Measurements from ENCODE around the gene ABTB2. TPM values are rescaled to one million over a fixed set of nuclear protein-coding genes. Genes with fewer than 3 reads are reported as not detected.

Gene ABTB2
- total and polyA plus RNA-seq, 12 donors: 2.5 to 19.1 (median 14.2) TPM

- intact Hi-C loops (cut with DNase I): loop anchor here in 3 of 10 donors (1.0 to 5.0 kb wide), 3 partner anchors 37 to 46 kb away; partner anchors contain the start of gene ABTB2 (in 2 of the 3)
- Histone ChIP-seq H3K4me1 (peaks cover 17 to 63% (median 28%) of the 10 kb centered on the region in 9 donors), H3K4me3 (no peak overlapping the region), H3K9me3 (no peaks in the 10 kb centered on the region), H3K36me3 (no peaks in the 10 kb centered on the region), H3K27ac (peak overlapping the region; percentile 40 to 77 (median 68)), H3K27me3 (no peaks in the 10 kb centered on the region)
- ATAC-seq (peak; percentile 67 to 91 (median 80)), DNase-seq (peak; percentile 38 to 39)
- no peak for TF ChIP-seq CTCF (IDR thresholded peaks at IDR 0.05)
- 44 to 54% methylated on average over 4 of the region's 4 CpGs for WGBS, 2 donors
Observed at GRCh38 chr11:34311126-34311525, 46.7 kb downstream of the ABTB2 start.

GRCh38 chr11:34309965-34310364, 47.8 kb downstream of the ABTB2 start:
- H3K4me3 ChIP-seq: no peak overlapping the region
- intact Hi-C loops (cut with DNase I): loop anchor here in 3 of 10 donors (5.0 kb wide), 2 partner anchors 38 to 47 kb away; partner anchors contain the start of gene ABTB2 (in 2 of the 3)
- WGBS, 2 donors: 52 to 54% methylated on average over 6 of the region's 6 CpGs
- no peaks in the 10 kb centered on the region for H3K9me3 ChIP-seq
- TF ChIP-seq CTCF (IDR thresholded peaks at IDR 0.05): no peak
- no peak for ATAC-seq
- no peak for DNase-seq
- H3K27me3 ChIP-seq: no peaks in the 10 kb centered on the region
- peaks cover 12 to 54% (median 26%) of the 10 kb centered on the region in 9 donors for H3K4me1 ChIP-seq
- H3K36me3 ChIP-seq: no peaks in the 10 kb centered on the region
- peak overlapping the region in 6 of 10 donors; percentile 60 to 77 (median 68) for H3K27ac ChIP-seq

- no peak for ATAC-seq
- H3K4me3 ChIP-seq: no peak overlapping the region
- no peaks in the 10 kb centered on the region for H3K9me3 ChIP-seq
- H3K27me3 ChIP-seq: no peaks in the 10 kb centered on the region
- WGBS, 2 donors: 64 to 65% methylated on average over 8 of the region's 8 CpGs
- intact Hi-C loops (cut with DNase I): no loop called here
- no peaks in the 10 kb centered on the region for H3K36me3 ChIP-seq
- TF ChIP-seq CTCF (IDR thresholded peaks at IDR 0.05): no peak
- DNase-seq: no peak
- H3K4me1 ChIP-seq: peaks cover 12 to 54% (median 26%) of the 10 kb centered on the region in 9 donors
- H3K27ac ChIP-seq: no peak overlapping the region
Observed at GRCh38 chr11:34308913-34309585, 48.8 kb downstream of the ABTB2 start.

- no peak overlapping the region for H3K4me3 ChIP-seq
- no peak for DNase-seq
- peaks cover 11 to 49% (median 26%) of the 10 kb centered on the region in 9 donors for H3K4me1 ChIP-seq
- H3K27ac ChIP-seq: no peak overlapping the region
- no peaks in the 10 kb centered on the region for H3K9me3 ChIP-seq
- 87 to 90% methylated on average over 7 of the region's 7 CpGs for WGBS, 2 donors
- no peak for ATAC-seq
- no peak for TF ChIP-seq CTCF (IDR thresholded peaks at IDR 0.05)
- intact Hi-C loops (cut with DNase I): no loop called here
- no peaks in the 10 kb centered on the region for H3K27me3 ChIP-seq
- no peaks in the 10 kb centered on the region for H3K36me3 ChIP-seq
Observed at GRCh38 chr11:34308049-34308912, 49.5 kb downstream of the ABTB2 start.
